Medulla oblongata (tissue), 1 donor: Measurements from ENCODE around the gene ADAMTSL3.

Experiments used
- DNase-seq: peaks from one replicate; pipeline ENCODE4 v3.0.0-alpha.2; 2015; ENCODE audit errors: extremely low spot score

Gene ADAMTSL3

GRCh38 chr15:83918011-83918410 is 264.1 kb downstream of the ADAMTSL3 start:
- no peak for DNase-seq

- DNase-seq: no peak
These were observed 265.5 kb downstream of the ADAMTSL3 start for GRCh38 chr15:83919319-83919830.

GRCh38 chr15:83919978-83920510 is 266.1 kb downstream of the ADAMTSL3 start:
- DNase-seq: no peak

GRCh38 chr15:83922649-83923294 is 268.8 kb downstream of the ADAMTSL3 start:
- no peak for DNase-seq

- DNase-seq: no peak
These were observed 272.2 kb downstream of the ADAMTSL3 start for GRCh38 chr15:83926116-83926515.

GRCh38 chr15:83927704-83928391 is 273.9 kb downstream of the ADAMTSL3 start:
- no peak for DNase-seq

GRCh38 chr15:83928392-83928734 is 274.4 kb downstream of the ADAMTSL3 start:
- DNase-seq: no peak

- no peak for DNase-seq
These were observed 275.0 kb downstream of the ADAMTSL3 start for GRCh38 chr15:83928878-83929418.

GRCh38 chr15:83929619-83930018 is 275.7 kb downstream of the ADAMTSL3 start:
- no peak for DNase-seq

- DNase-seq: no peak
These were observed 276.7 kb downstream of the ADAMTSL3 start for GRCh38 chr15:83930392-83931212.

GRCh38 chr15:83935774-83936173 is 281.9 kb downstream of the ADAMTSL3 start:
- no peak for DNase-seq

- no peak for DNase-seq
These were observed 286.2 kb downstream of the ADAMTSL3 start for GRCh38 chr15:83940136-83940535.

- no peak for DNase-seq
These were observed 289.1 kb downstream of the ADAMTSL3 start for GRCh38 chr15:83943043-83943442.

GRCh38 chr15:83943849-83944404 is 290.0 kb downstream of the ADAMTSL3 start:
- no peak for DNase-seq

GRCh38 chr15:83947156-83947555 is 293.2 kb downstream of the ADAMTSL3 start:
- DNase-seq: peak; percentile 55

GRCh38 chr15:83954506-83954905 is 300.6 kb downstream of the ADAMTSL3 start:
- no peak for DNase-seq

GRCh38 chr15:83955806-83956265 is 301.9 kb downstream of the ADAMTSL3 start:
- no peak for DNase-seq

GRCh38 chr15:83956887-83957286 is 303.0 kb downstream of the ADAMTSL3 start:
- DNase-seq: no peak

- DNase-seq: no peak
These were observed 305.6 kb downstream of the ADAMTSL3 start for GRCh38 chr15:83959477-83959876.

GRCh38 chr15:83960192-83960829 is 306.4 kb downstream of the ADAMTSL3 start:
- no peak for DNase-seq

- DNase-seq: no peak
These were observed 307.4 kb downstream of the ADAMTSL3 start for GRCh38 chr15:83961311-83961710.
